Left renal cortex interstitium (tissue), 4 donors: ENCODE results near the gene LGALSL. TPM values are rescaled to one million over a fixed set of nuclear protein-coding genes. Genes with fewer than 3 reads are reported as not detected.
A peak's percentile ranks its signal among the peaks of the same experiment; 100 is the strongest.
"Not testable (repeated sequence)": the region's sequence is repeated elsewhere in the genome, so short reads cannot be mapped to it uniquely, and the experiment has no call there.

ENCODE experiments used
- DNase-seq, 4 donors: peaks; one replicate each; pipeline ENCODE4 v3.0.0-alpha.2; 2013; ENCODE audit warnings: low read depth in 4 of 4, low spot score in 2 of 4, missing footprints in 1 of 4
- polyA plus RNA-seq, 4 donors: library from polyadenylated mRNA; unstranded; fragments of 120-200 nt; gene quantifications; one replicate each; pipeline ENCODE4 v1.2.1, GENCODE V29; 2013; ENCODE audit not compliant: insufficient read length in 4 of 4

The LGALSL gene
- polyA plus RNA-seq, 4 donors: 31.3 to 42.2 (median 32.2) TPM

DNA sequence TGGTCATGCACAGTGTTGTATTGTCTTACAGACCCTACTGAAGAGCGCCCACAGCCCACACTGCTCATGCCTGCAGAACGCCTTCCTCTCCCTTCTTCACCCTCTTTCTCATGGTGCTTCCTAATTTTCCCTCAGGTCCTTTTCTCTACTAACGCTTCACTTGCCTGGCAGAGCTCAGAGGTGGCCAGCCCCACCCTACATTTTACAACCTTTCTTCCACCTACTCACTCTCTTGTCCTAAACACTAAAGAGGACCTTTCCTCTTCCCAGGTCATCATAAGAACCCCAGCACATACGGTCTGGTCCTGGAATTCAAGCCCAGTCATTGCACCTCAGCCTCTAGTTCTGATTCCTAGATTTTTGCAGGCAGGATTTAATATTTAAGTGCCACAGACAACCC is 11.7 kb upstream of the LGALSL start:
- no peak for DNase-seq

DNA sequence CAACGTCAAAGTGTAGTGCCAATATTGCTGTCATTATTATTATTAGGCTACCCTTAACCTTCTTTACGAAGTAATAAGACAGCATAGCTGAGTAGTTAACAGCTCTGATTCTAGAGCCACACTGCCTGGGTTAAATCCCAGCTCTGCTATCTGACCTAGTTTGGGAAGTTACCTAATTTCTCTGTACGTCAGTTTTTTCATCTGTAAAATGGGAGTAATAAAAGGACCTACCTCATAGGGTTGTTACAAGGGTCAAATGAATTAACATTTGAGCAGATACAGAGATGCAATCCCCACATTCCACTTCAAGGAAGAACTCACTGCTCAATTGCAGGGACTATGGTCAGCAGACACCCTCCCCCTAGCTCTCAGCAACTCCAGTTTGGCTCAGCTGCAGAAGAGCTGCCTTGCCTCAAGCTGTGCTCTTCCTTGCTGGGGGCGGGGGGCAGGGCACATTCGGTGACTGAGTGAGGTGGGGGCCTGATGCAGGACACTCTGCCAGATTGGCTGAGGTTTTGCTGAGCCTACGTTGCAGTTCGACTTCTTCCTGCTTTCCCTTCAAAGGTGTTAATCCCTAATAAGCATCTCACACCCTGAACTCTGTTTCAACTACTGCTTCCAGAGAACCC is 11.0 kb upstream of the LGALSL start:
- no peak for DNase-seq

DNA sequence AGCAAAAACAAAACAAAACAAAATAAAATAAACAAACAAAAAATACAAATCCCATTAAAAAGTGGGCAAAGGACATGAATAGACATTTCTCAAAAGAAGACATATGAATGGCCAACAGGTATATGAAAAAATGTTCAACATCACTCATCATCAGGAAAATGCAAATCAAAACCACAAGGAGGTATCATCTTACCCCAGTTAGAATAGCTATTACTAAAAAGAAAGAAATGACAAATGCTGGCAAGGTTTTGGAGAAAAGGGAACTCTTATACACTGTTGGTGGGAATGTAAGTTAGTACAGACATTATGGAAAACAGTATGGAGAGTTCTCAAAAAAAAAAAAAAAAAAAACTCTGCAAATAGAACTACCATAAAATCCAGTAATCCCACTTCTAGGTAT is 8.0 kb upstream of the LGALSL start:
- not testable (repeated sequence) for DNase-seq

DNA sequence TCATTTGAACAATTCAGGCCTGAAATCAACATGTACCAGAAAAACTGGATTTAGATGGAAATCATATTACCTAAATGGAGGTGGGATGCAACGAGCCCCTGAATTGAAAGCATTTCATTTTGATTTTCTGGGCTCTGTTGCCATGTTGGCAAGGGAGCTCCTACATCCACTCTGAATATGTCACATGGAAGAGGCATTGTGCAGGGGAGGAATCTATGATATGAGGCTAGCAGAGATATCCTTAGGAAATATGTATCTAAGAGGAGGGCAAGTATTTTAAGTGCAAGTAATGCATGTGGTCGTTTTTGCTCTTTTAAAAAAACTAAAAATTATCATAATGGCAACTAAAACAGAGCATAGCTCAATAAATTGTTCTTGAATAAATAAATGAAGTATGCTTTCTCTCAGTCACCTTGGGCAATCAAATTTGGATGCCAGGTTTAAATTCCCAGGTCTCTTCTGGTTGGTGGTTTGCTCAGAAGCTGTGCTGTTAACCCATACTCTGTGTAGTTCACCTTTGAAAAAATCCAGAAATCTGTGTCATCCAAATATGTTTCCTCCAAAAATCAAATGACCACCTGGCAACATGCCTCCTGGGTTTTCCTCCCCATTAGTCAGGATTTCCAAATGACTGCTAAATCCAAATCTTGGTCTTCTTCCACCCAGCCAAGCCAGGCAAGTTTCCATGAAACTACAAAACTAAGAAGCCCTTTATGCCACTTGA is 6.5 kb upstream of the LGALSL start:
- DNase-seq: no peak

DNA sequence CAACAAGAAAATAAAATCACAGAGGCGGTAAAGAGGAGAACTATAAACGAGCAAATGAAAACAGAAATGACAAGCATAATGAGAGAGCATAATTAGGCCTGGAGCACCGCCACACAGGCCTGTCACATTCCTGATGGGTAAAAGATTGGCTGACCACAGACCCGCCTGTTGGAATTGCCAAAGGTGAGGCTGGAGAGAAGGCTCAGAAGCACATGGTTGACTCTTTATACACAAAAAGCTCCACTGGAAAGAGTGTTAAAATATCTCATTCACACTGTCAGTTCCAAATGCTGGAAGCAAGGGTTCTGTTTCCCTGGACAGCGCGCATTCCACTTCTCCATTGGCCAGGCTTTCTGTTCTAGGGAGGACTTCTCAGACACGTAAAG is 5.9 kb upstream of the LGALSL start:
- DNase-seq: no peak

DNA sequence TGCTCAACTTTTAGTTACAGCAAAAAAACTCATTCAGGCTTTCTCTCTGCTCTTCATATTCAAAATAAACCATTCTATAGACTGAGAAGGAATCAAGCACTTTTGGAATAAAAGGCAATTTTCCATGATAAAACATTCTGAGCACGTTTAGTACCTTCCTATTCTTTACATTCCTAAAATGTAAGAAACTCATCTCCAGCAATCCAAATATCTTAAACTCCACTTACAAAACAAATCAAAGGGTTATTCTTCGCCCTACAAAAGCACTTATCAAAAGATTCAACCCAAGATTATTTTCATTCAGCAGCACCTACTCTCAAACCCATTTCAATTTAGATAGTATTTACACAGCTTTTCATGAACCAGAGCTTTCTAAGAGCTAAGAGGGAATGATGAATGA is 2.9 kb upstream of the LGALSL start:
- no peak for DNase-seq

DNA sequence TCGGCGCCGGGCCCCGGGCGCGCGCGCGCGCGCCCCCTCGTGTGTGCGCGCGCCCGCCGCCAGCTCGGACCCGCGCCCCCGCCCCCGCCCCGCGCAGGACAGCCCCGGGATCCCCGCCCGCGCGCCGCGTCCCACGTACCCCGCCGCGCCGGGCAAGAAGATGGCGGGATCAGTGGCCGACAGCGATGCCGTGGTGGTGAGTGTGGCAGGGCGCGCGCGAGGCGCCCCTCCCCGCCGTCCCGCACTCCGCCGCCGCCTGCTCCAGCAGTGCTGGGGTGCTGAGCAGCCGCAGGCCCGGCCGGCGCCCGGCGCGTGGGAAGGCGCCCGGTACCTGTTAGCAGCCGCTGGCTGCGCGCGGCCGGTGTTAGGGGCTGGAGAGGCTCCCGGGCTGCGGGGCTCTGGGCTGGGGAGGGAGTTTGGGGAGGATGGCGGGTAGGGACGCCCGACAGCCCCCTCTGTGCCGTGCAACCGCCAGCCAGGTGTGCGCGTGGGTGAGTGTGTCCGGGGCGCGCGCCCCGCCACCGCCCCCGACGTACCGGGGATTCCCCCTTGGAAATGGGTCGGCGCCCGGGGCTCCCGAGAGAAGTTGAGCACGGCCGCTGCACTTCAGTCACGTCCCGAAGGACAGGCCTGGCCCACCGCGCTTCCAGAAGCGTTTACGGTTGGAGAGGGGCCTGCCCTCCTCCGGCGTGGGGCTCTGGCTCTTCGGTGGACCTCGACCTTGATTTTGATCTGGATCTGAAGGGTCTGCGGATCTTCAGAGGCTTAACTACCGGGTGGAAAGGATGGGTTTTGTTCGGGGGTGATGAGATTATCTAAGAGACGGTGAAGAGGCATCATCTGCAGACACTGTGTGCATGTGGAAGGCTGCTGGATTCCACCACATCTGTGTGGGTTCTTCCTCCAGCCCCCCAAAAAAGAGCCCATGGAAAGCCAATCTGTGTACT is 697 bp downstream of the LGALSL start:
- peak in 1 of 4 donors; percentile 35 for DNase-seq

DNA sequence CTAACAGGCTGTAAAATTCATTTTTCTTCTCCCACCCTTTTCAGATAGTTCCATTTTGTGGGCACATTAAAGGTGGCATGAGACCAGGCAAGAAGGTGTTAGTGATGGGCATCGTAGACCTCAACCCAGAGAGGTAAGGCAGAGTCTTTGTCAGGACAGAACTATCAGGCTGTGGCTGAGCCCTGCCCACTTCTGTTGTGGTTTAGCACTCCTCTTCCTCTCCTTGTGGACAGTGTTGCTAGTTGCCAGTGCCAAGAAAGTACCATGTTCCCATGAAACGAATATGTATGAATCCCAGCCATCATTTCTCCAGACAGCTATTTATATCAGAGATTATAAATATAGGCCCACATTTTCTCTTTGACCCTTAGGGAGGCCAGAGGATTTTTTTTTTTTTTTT is 1.6 kb downstream of the LGALSL start:
- DNase-seq: no peak

DNA sequence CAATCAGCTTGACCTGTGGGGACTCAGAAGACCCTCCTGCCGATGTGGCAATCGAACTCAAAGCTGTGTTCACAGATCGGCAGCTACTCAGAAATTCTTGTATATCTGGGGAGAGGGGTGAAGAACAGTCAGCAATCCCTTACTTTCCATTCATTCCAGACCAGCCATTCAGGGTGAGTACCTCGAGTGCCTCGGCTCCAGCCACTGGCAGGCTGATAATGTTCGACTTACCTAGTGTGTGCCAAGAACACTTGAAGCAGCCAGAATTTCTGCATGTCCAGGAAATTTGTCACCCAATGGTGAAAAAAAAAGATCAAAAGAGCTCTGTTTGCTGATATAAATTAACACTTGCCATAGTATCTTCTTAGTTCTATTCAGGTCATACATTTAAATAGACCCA is 2.3 kb downstream of the LGALSL start:
- no peak for DNase-seq

DNA sequence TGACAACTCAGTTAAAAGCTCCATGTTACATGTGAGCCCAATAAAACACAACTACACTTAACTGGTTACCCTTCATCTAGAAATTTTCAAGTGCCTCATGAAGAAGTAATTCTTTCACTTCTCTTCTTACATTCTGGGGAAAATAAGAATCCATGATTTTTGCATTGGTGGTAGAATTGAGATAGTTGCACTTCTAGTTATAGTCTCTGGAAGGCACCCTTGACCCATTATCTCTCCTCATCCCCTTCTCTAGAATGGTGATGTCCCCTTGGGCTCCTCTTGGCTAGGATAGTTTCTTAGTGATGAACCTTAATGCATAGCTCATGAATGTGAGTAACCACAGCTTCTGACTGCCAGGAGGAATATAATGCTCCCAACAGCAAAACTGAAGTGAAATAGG is 3.6 kb downstream of the LGALSL start:
- no peak for DNase-seq

DNA sequence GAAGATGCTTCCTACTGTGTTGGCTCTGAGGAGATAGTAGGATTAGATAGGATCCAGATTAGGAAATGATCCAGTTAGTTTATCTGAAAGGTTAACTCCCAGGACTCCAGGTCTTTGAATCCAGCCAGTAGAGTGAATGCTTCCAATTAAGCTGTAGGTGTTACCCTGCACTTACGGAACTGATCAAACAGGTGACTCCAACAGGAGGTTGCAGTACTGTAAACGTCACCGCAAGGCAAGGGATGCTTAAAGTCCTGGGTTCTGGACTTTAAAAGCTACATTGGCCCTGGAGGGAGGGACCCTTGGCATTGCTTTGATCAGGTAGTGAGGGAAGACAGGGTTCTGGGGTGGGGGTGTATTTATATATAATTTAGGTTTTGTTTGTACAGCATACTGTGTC is 5.6 kb downstream of the LGALSL start:
- DNase-seq: no peak

DNA sequence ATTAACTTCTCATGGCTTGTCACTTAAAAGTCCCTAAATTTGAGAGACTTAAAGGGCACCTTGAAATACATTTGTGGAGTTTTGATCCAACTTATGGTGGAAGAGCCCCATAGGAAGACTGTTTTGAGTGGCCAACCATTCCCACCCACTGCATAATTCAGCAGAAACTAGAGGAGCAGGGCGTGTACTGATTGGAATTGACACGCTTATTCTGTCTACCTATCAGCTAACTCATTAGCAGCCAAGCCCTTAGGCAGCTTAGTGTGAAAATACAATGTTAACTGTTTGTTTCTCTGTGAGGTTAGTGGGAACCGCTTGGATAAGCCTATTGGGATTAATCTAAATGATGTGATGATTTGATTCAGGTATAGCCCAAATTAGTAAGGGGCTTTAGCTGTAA is 6.4 kb downstream of the LGALSL start:
- DNase-seq: no peak

DNA sequence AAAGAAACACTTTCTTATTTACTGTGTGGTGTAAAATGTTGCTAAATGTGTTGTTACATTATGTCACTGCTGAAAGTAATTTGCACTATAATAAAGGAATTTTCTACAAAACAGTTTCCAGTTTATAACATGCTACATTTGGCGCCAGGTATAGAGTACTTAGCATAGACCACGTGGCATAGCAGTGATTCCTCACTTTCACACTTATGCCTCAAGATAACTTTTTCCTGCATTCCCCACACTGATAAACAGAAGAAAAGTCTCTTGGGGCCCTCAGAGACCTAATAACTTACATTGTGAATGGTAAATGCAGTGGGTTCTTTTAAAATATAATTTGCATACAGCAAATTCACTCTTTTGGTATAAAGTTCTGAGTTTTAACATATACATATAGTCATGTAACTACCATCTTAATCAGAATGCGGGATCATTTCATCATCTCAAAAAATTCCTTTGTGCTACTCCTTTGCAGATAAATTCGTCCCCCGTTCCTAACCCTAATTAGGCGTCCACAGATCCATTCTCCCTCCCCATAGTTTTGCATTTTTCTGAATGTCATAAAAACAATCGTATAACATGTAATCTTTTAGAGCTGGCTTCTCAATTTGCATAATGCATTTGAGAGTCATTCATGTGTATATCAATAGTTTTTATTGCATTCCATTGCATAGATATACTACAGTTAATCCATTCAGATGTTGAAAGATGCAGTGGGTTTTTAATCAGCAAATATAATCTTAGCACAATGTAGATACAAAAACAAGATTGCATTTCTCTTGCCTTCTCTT is 7.5 kb downstream of the LGALSL start:
- DNase-seq: no peak

DNA sequence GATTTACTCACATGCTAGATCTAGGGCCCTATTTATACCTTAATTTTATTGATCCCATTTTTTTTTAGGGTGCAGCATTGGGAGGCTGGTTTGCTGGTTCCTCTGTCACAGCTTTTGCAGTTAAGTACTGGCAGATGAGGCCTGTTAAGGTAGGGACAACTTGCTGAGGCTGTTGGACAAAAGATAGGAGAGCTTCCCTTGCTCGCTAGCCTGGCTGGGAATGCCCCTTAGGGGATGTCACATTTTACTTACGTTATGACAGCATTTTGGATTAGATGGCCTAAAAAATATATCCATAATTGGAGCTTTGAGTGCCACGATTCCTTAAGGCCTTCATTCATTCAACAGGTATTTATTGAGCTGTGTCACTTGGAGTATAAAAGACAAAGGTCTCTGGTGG is 8.2 kb downstream of the LGALSL start:
- no peak for DNase-seq

DNA sequence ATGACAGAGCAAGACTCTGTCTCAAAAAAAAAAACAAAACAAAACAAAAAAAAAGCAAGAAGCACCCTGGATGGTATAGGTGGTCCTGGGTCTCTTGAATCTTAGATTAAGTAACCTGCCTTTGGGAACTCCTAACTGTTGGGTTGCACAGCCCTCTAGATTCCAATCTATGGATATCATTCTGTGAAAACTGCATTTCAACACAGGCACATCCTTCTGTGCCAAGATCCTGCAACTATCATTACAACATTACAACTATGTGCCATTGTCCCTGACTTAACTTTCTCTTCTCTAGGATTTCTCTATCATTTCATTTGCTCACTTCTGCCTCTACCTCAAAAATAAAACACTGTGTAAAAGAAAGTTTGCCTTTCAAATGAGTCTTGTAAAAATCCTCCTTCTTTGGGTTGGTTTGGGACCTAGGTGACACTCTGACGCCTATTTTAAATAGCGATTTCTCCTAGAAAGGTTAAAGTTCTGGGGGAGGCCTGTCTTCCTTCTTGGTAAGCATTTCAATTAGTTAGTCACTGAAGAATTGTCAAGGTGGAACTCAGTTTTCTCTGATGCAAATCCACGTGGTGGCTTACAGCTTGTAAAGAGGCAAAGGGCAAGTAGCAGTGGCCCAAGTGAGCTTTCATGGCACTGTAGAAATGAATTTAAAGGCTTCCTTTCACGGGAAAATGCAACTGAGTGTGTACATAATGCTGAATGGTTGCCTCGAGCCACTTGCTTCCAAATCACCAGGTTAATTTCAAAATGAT is 9.2 kb downstream of the LGALSL start:
- DNase-seq: no peak

DNA sequence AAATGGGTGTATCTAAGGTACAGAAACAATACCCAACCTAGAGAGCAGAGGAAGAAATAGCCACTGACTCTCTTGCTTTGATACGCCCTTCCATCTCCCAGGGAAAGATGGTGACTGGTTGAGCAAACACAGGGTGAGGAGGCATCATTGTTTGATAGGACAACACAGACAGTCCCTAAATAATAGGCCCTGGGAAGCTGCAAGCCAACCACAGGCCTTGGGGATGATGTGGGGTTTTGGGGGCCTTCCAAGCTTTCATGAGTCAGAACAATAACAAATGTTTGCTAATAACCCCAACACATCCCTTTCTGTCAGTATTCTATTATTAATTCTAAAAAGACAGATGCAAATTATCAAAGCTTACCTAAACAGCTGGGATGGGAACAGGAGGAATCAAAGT is 9.8 kb downstream of the LGALSL start:
- no peak for DNase-seq

DNA sequence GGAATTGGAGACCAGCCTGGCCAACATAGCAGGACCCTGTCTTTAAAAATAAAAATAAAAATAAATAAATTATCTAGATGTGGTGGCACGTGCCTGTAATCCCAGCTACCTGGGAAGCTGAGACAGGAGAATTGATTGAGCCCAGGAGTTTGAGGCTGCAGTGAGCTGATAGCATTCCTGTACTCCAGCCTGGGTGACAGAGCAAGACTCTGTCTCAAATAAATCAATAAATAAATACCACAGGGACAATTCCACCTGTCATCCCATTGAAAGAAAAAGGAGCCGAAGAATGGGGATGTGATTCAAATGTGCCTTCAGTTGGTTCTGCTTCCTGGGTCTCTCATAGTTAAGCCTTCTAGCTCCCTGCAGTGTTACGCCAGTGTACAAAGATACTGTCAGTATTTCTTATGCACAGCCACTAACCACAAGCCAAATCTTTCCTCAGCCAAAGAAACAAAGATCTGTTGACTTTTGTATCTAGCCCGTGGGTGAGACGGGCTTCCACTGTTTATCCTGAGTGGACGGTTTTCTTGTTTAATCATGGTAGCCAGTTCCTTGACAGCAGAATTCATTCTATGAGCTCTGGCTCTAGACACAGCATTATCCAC is 12.6 kb downstream of the LGALSL start:
- no peak for DNase-seq

DNA sequence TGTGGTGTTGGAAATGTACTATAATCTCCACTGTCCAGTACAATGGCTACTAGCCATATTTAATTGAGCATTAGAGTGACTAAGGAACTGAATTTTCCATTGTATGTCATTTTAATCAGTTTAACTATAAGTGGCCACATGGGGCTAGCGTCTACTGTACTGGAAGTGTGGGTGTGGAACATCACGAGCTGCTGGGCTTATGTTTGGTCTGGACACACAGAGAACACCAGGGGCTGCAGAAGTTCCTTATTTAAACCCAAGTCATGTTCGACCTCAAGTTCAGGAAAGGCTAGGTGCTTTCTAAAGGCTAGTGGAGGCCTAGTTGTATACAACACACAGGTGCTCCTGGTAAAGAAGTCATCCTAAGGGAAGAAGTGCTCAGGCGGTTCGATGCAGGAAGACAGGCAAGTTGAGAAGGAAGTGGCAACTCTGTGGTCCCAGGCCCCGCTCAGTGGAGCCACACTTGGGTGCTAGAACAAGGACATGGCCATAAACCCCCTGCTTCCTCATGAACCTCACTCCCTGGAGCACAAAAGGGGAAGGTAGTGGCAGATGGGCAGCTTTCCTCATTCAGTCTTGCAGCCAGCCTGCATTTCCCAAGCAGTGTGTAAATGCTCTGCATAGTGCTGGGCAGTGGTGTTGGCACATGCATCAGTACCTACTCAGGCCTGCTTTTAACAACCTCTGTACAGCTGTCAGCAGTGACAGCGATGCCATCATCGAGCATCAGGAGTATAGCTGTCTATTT is 13.3 kb downstream of the LGALSL start:
- DNase-seq: no peak

DNA sequence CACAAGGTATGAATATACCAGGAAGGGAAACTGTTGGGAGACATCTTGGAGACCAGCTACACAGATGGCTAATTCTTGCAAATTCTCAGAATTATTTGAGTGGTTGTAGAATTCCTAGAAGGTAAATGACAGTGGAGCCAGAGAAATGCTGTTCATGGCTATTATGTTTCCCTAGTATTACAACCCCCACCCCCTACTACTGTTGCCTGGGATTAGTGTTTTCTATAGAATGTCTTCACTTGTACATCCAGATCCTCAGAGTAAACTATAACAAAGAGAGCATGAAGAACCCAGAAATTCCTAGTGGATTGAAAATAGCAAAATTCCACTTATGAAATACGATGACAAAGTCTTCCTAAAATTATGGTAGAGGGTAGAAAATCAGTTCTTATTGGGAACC is 15.3 kb downstream of the LGALSL start:
- DNase-seq: no peak
